ENCODE results near the gene RNF157. TPM values are rescaled to one million over a fixed set of nuclear protein-coding genes. Genes with fewer than 3 reads are reported as not detected.

Gene RNF157
- total and polyA plus RNA-seq, 2 of the 13 experiments (the other 11 are each of a cell fraction or from before 2014, with no cell fraction given) = 0.44 to 1.5 TPM

DNA sequence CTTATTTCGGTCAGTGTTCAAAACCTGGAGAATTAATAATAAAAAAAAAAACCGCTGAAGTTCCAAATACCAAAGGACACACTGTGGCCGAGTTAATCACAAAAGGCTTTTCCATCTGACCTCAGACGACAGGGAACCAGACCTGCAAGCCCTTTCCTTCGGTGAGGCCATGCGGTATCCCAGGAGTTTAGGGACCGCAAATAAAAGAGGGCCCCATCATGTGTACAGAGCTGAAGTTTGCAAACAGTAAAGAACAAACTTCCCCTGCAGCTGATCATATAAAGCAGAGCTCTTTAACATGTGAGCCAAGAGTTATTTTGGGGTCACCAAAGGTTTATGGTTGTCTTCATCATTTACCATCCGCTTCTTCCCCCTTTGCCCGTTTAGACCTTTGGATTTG lies 66.3 kb downstream of the RNF157 start (continued):
- TF ChIP-seq, protein P1, sequence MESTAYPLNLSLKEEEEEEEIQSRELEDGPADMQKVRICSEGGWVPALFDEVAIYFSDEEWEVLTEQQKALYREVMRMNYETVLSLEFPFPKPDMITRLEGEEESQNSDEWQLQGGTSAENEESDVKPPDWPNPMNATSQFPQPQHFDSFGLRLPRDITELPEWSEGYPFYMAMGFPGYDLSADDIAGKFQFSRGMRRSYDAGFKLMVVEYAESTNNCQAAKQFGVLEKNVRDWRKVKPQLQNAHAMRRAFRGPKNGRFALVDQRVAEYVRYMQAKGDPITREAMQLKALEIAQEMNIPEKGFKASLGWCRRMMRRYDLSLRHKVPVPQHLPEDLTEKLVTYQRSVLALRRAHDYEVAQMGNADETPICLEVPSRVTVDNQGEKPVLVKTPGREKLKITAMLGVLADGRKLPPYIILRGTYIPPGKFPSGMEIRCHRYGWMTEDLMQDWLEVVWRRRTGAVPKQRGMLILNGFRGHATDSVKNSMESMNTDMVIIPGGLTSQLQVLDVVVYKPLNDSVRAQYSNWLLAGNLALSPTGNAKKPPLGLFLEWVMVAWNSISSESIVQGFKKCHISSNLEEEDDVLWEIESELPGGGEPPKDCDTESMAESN (CRISPR knock-in tag; conservative IDR thresholded peaks at IDR 0.05) = no peak
- TF ChIP-seq SMAD9 (CRISPR knock-in tag; IDR thresholded peaks at IDR 0.05) (no peak), PRPF4 (IDR thresholded peaks at IDR 0.05; ENCODE audit: low read depth, low read length, poor library complexity, severe bottlenecking) (no peak), GATAD1 (CRISPR knock-in tag; IDR thresholded peaks at IDR 0.05) (no peak), MEIS2 (CRISPR knock-in tag; IDR thresholded peaks at IDR 0.05) (peak; percentile 59; the same call in 1 of the 2 replicates), NR2F6 (IDR thresholded peaks at IDR 0.05) (peak; percentile 69), NR2F6 (CRISPR knock-in tag; IDR thresholded peaks at IDR 0.05) (peak; percentile 58; the same call in 1 of the 2 replicates), FOXK1 (CRISPR knock-in tag; IDR thresholded peaks at IDR 0.05; ENCODE audit: borderline replicate concordance, low read depth) (peak; percentile 35; the same call in 1 of the 2 replicates), KDM4B (CRISPR knock-in tag; IDR thresholded peaks at IDR 0.05) (no peak), ZNF382 (CRISPR knock-in tag; IDR thresholded peaks at IDR 0.05; ENCODE audit: borderline replicate concordance) (no peak), ZBTB8A (CRISPR knock-in tag; IDR thresholded peaks at IDR 0.05; ENCODE audit: borderline replicate concordance, low read depth) (no peak), SOX6 (IDR thresholded peaks at IDR 0.05) (no peak), SOX6 (CRISPR knock-in tag; IDR thresholded peaks at IDR 0.05) (peak; percentile 64; the same call in 1 of the 2 replicates), NFE2L1 (CRISPR knock-in tag; IDR thresholded peaks at IDR 0.05; ENCODE audit: borderline replicate concordance) (no peak), SOX13 (IDR thresholded peaks at IDR 0.05) (no peak), SOX13 (CRISPR knock-in tag; conservative IDR thresholded peaks at IDR 0.05 in 1 of 2, IDR thresholded peaks at IDR 0.05 in 1 of 2) (peak in 1 of 2 experiments; percentile 51; a peak in 1 of 4 replicates), MIXL1 (CRISPR knock-in tag; IDR thresholded peaks at IDR 0.05) (0 out of 2 replicates have a peak, but pooled peaks have one; percentile 32)
- TF ChIP-seq, protein P2, sequence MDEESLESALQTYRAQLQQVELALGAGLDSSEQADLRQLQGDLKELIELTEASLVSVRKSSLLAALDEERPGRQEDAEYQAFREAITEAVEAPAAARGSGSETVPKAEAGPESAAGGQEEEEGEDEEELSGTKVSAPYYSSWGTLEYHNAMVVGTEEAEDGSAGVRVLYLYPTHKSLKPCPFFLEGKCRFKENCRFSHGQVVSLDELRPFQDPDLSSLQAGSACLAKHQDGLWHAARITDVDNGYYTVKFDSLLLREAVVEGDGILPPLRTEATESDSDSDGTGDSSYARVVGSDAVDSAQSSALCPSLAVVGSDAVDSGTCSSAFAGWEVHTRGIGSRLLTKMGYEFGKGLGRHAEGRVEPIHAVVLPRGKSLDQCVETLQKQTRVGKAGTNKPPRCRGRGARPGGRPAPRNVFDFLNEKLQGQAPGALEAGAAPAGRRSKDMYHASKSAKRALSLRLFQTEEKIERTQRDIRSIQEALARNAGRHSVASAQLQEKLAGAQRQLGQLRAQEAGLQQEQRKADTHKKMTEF (CRISPR knock-in tag; IDR thresholded peaks at IDR 0.05) = peak; percentile 59; the same call in 1 of the 2 replicates
- TF ChIP-seq, protein P3, sequence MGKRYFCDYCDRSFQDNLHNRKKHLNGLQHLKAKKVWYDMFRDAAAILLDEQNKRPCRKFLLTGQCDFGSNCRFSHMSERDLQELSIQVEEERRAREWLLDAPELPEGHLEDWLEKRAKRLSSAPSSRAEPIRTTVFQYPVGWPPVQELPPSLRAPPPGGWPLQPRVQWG (CRISPR knock-in tag; IDR thresholded peaks at IDR 0.05; ENCODE audit: borderline replicate concordance, low read depth) = no peak
- TF ChIP-seq, protein P4, sequence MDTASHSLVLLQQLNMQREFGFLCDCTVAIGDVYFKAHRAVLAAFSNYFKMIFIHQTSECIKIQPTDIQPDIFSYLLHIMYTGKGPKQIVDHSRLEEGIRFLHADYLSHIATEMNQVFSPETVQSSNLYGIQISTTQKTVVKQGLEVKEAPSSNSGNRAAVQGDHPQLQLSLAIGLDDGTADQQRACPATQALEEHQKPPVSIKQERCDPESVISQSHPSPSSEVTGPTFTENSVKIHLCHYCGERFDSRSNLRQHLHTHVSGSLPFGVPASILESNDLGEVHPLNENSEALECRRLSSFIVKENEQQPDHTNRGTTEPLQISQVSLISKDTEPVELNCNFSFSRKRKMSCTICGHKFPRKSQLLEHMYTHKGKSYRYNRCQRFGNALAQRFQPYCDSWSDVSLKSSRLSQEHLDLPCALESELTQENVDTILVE (CRISPR knock-in tag; IDR thresholded peaks at IDR 0.05) = 0 out of 2 replicates have a peak, but pooled peaks have one; percentile 63
- TF ChIP-seq, protein P5, sequence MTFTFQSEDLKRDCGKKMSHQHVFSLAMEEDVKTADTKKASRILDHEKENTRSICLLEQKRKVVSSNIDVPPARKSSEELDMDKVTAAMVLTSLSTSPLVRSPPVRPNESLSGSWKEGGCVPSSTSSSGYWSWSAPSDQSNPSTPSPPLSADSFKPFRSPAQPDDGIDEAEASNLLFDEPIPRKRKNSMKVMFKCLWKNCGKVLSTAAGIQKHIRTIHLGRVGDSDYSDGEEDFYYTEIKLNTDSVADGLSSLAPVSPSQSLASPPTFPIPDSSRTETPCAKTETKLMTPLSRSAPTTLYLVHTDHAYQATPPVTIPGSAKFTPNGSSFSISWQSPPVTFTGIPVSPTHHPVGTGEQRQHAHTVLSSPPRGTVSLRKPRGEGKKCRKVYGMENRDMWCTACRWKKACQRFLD (CRISPR knock-in tag; IDR thresholded peaks at IDR 0.05; ENCODE audit: borderline replicate concordance) = no peak
- TF ChIP-seq, protein P6, sequence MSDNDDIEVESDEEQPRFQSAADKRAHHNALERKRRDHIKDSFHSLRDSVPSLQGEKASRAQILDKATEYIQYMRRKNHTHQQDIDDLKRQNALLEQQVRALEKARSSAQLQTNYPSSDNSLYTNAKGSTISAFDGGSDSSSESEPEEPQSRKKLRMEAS (IDR thresholded peaks at IDR 0.05) = peak; percentile 82
